Kidney tubule cell (primary cell): ENCODE measurements around the gene CLIC5.

Experiments used
- DNase-seq: peaks from one replicate; pipeline ENCODE4 v3.0.0-alpha.2; 2018; ENCODE audit warnings: low spot score

The CLIC5 gene

GRCh38 chr6:45843848-45844521, 171.7 kb downstream of the CLIC5 start:
- DNase-seq, result no peak

GRCh38 chr6:45841062-45841461, 174.6 kb downstream of the CLIC5 start:
- DNase-seq, result no peak

- no peak for DNase-seq
Observed at GRCh38 chr6:45838996-45839395, 176.7 kb downstream of the CLIC5 start.

GRCh38 chr6:45838451-45838850, 177.2 kb downstream of the CLIC5 start:
- DNase-seq, result no peak

GRCh38 chr6:45837541-45838200, 178.0 kb downstream of the CLIC5 start:
- DNase-seq, result no peak

GRCh38 chr6:45836984-45837383, 178.7 kb downstream of the CLIC5 start:
- DNase-seq, result no peak

- no peak for DNase-seq
Observed at GRCh38 chr6:45836438-45836824, 179.2 kb downstream of the CLIC5 start.

GRCh38 chr6:45835721-45836437, 179.8 kb downstream of the CLIC5 start:
- peak; percentile 60 for DNase-seq

- DNase-seq, result peak; percentile 29
Observed at GRCh38 chr6:45832063-45832462, 183.6 kb downstream of the CLIC5 start.
